ENCODE results near the gene TRUB2. TPM values are rescaled to one million over a fixed set of nuclear protein-coding genes. Genes with fewer than 3 reads are reported as not detected.

The TRUB2 gene
- total RNA-seq, 1 experiment from 2014 or later, result 28.8 TPM

- DNase-seq (ENCODE audit: low spot score), result no peak
Measured at GRCh38 chr9:128271112-128271511, 51.1 kb downstream of the TRUB2 start.

GRCh38 chr9:128266868-128267590 lies 55.2 kb downstream of the TRUB2 start:
- no peak for DNase-seq (ENCODE audit: low spot score)

- DNase-seq (ENCODE audit: low spot score), result no peak
Measured at GRCh38 chr9:128265348-128265847, 56.8 kb downstream of the TRUB2 start.

- no peak for DNase-seq (ENCODE audit: low spot score)
Measured at GRCh38 chr9:128262687-128263086, 59.6 kb downstream of the TRUB2 start.

GRCh38 chr9:128260340-128260739 lies 61.9 kb downstream of the TRUB2 start:
- no peak for DNase-seq (ENCODE audit: low spot score)

GRCh38 chr9:128259156-128259555 lies 63.1 kb downstream of the TRUB2 start:
- DNase-seq (ENCODE audit: low spot score), result no peak

- no peak for DNase-seq (ENCODE audit: low spot score)
Measured at GRCh38 chr9:128258326-128258725, 63.9 kb downstream of the TRUB2 start.

GRCh38 chr9:128257907-128258306 lies 64.3 kb downstream of the TRUB2 start:
- no peak for DNase-seq (ENCODE audit: low spot score)

GRCh38 chr9:128257086-128257825 lies 65.0 kb downstream of the TRUB2 start:
- DNase-seq (ENCODE audit: low spot score), result no peak

Other genes with a start within 250 kb of the TRUB2 start
- 84.2 and 87.7 TPM in 2 replicates for gene PTGES2, start 194.7 kb downstream of the TRUB2 start, total RNA-seq (2014; rRNA removed; shearing (Covaris generic))
- gene LCN2, start 173.0 kb downstream of the TRUB2 start, total RNA-seq (2014; rRNA removed; shearing (Covaris generic)), result 0.14 and 1.1 TPM in 2 replicates
- 146 and 238 TPM in 2 replicates for gene BBLN, start 162.2 kb downstream of the TRUB2 start, total RNA-seq (2014; rRNA removed; shearing (Covaris generic))
- gene CIZ1, start 130.9 kb downstream of the TRUB2 start, total RNA-seq (2014; rRNA removed; shearing (Covaris generic)), result 60.6 and 70.1 TPM in 2 replicates
- gene DNM1, start 119.1 kb downstream of the TRUB2 start, total RNA-seq (2014; rRNA removed; shearing (Covaris generic)), result 16.7 and 20.6 TPM in 2 replicates
- 118 and 155 TPM in 2 replicates for gene GOLGA2, start 46.4 kb downstream of the TRUB2 start, total RNA-seq (2014; rRNA removed; shearing (Covaris generic))
- gene SWI5, start 46.2 kb downstream of the TRUB2 start, total RNA-seq (2014; rRNA removed; shearing (Covaris generic)), result 110 and 118 TPM in 2 replicates
- 68.4 and 70.0 TPM in 2 replicates for gene COQ4, start 392 bp upstream of the TRUB2 start, total RNA-seq (2014; rRNA removed; shearing (Covaris generic))
- gene SLC27A4, start 18.1 kb upstream of the TRUB2 start, total RNA-seq (2014; rRNA removed; shearing (Covaris generic)), result 50.1 and 51.6 TPM in 2 replicates
- gene URM1, start 48.9 kb upstream of the TRUB2 start, total RNA-seq (2014; rRNA removed; shearing (Covaris generic)), result 105 and 125 TPM in 2 replicates
- gene CERCAM, start 98.4 kb upstream of the TRUB2 start, total RNA-seq (2014; rRNA removed; shearing (Covaris generic)), result 60.3 and 64.0 TPM in 2 replicates
- gene ODF2, start 133.6 kb upstream of the TRUB2 start, total RNA-seq (2014; rRNA removed; shearing (Covaris generic)), result 44.7 and 55.7 TPM in 2 replicates
- gene GLE1, start 182.3 kb upstream of the TRUB2 start, total RNA-seq (2014; rRNA removed; shearing (Covaris generic)), result 97.5 and 101 TPM in 2 replicates
- 411 and 440 TPM in 2 replicates for gene SPTAN1, start 230.1 kb upstream of the TRUB2 start, total RNA-seq (2014; rRNA removed; shearing (Covaris generic))